ENCODE data around the gene KDM4D. TPM values are rescaled to one million over a fixed set of nuclear protein-coding genes. Genes with fewer than 3 reads are reported as not detected.
"Not testable (repeated sequence)": the region's sequence is repeated elsewhere in the genome, so short reads cannot be mapped to it uniquely, and the experiment has no call there.

KDM4D gene
- total RNA-seq, 1 donor from 2014 or later = 3.2 TPM

- DNase-seq (ENCODE audit: low read depth, low spot score) = no peak
- Mint-ChIP-seq H3K27me3 (ENCODE audit: low read depth) (no peaks in the 10 kb centered on the region), H3K9me3 (peaks cover 4% of the 10 kb centered on the region), H3K36me3 (ENCODE audit: low read depth) (no peaks in the 10 kb centered on the region), H3K4me1 (no peaks in the 10 kb centered on the region), H3K4me3 (no peak overlapping the region), H3K27ac (ENCODE audit: unreplicated experiment) (no peak overlapping the region)
- no peak for TF ChIP-seq CTCF (conservative IDR thresholded peaks at IDR 0.05)
Observed at GRCh38 chr11:95028357-95028756, 54.8 kb downstream of the KDM4D start.

DNA sequence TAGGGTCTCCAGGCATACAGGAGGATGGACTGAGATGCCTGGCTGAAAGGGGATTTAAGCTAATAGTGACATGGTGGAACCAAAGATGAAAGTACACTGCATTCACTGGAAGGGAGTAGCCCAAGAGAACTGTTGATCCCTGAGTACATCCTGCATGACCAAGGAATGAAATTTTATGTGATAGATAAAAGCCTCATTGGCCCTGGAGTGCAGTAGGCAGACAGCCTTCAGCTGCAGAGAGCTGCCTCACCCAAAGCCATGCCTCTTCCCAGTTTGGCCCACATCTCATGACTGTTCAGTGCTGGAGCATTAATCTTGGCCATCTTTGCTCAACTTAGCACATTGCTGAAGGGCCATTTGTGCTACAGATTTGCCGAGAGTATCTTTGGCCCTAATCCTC, 59.5 kb downstream of the KDM4D start:
- Mint-ChIP-seq H3K27me3 (ENCODE audit: low read depth) (no peaks in the 10 kb centered on the region), H3K4me1 (no peaks in the 10 kb centered on the region), H3K36me3 (ENCODE audit: low read depth) (no peaks in the 10 kb centered on the region), H3K27ac (ENCODE audit: unreplicated experiment) (no peak overlapping the region), H3K9me3 (no peaks in the 10 kb centered on the region), H3K4me3 (no peak overlapping the region)
- no peak for TF ChIP-seq CTCF (conservative IDR thresholded peaks at IDR 0.05)
- DNase-seq (ENCODE audit: low read depth, low spot score) = no peak

GRCh38 chr11:95035316-95035715, 61.8 kb downstream of the KDM4D start:
- Mint-ChIP-seq H3K4me3 (no peak overlapping the region), H3K4me1 (no peaks in the 10 kb centered on the region), H3K27ac (ENCODE audit: unreplicated experiment) (no peak overlapping the region), H3K36me3 (ENCODE audit: low read depth) (no peaks in the 10 kb centered on the region), H3K27me3 (ENCODE audit: low read depth) (no peaks in the 10 kb centered on the region), H3K9me3 (no peaks in the 10 kb centered on the region)
- no peak for DNase-seq (ENCODE audit: low read depth, low spot score)
- no peak for TF ChIP-seq CTCF (conservative IDR thresholded peaks at IDR 0.05)

DNA sequence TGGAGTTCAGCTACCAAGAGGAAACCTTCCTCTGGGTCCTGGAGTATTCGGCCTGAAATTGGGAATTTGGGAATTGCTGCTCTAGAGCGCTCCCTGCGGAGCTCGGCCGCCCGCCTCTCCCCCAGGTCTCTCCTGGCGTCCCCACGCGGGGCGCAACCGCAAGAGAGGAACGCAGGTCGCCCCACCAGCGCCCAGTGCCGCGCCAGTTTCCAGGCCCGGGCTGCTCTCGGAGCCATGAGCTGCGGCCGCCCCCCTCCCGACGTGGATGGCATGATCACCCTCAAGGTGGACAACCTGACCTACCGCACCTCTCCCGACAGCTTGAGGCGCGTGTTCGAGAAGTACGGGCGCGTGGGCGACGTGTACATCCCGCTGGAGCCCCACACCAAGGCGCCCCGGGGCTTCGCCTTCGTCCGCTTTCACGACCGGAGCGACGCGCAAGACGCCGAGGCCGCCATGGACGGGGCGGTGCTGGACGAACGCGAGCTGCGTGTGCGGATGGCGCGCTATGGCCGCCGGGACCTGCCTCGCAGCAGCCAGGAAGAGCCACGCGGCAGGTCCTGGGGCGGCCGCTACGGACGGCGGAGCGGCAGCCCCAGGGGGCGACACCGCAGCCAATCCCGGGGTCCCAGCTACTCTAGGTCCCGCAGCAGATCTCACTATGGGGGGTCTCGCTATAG, 64.0 kb downstream of the KDM4D start:
- H3K4me3 Mint-ChIP-seq; H3K27ac Mint-ChIP-seq (ENCODE audit: unreplicated experiment); H3K36me3 Mint-ChIP-seq (ENCODE audit: low read depth); H3K27me3 Mint-ChIP-seq (ENCODE audit: low read depth); H3K4me1 Mint-ChIP-seq; H3K9me3 Mint-ChIP-seq; DNase-seq (ENCODE audit: low read depth, low spot score): not testable (repeated sequence)

DNA sequence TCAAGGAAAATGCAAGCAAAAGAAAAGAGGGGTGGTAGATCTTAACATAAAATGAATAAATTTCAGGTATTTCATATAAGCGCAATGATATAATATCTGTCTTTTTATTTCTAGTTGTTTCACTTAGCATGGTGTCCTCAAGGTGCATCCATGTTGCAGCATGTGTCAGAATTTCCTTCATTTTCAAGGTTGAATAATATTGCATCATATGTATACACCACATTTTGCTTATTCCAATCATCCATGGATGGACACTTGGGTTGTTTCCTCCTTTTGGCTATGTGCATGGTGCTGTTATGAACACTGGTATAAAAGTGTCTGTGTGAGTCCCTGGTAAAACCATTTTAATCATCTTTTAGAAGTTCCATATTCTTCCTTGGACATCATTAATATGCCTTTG, 68.7 kb downstream of the KDM4D start:
- H3K4me3 Mint-ChIP-seq = no peak overlapping the region
- H3K4me1 Mint-ChIP-seq = peaks cover 18% of the 10 kb centered on the region
- no peak for TF ChIP-seq CTCF (conservative IDR thresholded peaks at IDR 0.05)
- no peaks in the 10 kb centered on the region for H3K36me3 Mint-ChIP-seq (ENCODE audit: low read depth)
- no peak overlapping the region for H3K27ac Mint-ChIP-seq (ENCODE audit: unreplicated experiment)
- H3K9me3 Mint-ChIP-seq = no peaks in the 10 kb centered on the region
- H3K27me3 Mint-ChIP-seq (ENCODE audit: low read depth) = no peaks in the 10 kb centered on the region
- no peak for DNase-seq (ENCODE audit: low read depth, low spot score)

DNA sequence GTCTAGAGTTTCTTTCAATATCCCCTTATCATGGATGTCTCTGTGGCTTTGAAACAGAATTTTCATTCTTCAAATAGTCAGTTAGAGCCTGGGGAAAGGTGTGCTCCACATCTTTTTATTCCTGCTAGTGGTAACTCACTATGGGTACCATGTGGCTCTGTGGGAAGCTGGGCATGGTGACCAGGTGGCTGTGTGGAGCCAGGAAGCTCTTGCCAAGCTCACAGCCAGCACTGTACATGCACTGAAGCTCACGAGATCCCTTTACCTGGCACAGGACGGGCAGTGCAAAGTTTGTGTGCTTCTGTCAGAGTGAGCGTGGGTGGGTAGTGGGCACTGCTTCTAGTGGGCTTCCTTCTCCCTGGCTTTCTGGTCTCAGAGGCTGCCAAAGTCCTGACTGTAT, 69.4 kb downstream of the KDM4D start:
- Mint-ChIP-seq H3K4me3 (no peak overlapping the region), H3K27ac (ENCODE audit: unreplicated experiment) (no peak overlapping the region), H3K36me3 (ENCODE audit: low read depth) (no peaks in the 10 kb centered on the region), H3K27me3 (ENCODE audit: low read depth) (no peaks in the 10 kb centered on the region), H3K4me1 (peaks cover 18% of the 10 kb centered on the region), H3K9me3 (no peaks in the 10 kb centered on the region)
- DNase-seq (ENCODE audit: low read depth, low spot score) = no peak
- no peak for TF ChIP-seq CTCF (conservative IDR thresholded peaks at IDR 0.05)

Measured in neural crest cell (in vitro differentiated cells).